GM12878 (cell line): ENCODE data around the gene NCAPD2. TPM values are rescaled to one million over a fixed set of nuclear protein-coding genes. Genes with fewer than 3 reads are reported as not detected.

Experiments
- ATAC-seq: fragments of 200-7000 bp; cut with Tn5 transposase; 3 replicates; pipeline ENCODE4 v1.9.1; 2020; ENCODE audit warnings: mild to moderate bottlenecking, moderate library complexity
- BruUV-seq: library from RNA; stranded (reverse); fragments of 400-500 nt; replicated peaks from 2 replicates; lab custom pipeline; 2021; lab: Mats Ljungman, UMichigan
- CTCF ChIA-PET: fragments of 300-600 bp; sonication (Branson Sonifier 250); formaldehyde crosslinking; extraction: SDS; loops from one replicate; lab custom pipeline; 2021; ENCODE audit warnings: inconsistent platforms; lab: Yijun Ruan, JAX
- POLR2A ChIA-PET: fragments of 350-600 bp; formaldehyde crosslinking; extraction: SDS; loops from one replicate; lab custom pipeline; 2021; ENCODE audit warnings: inconsistent platforms; lab: Charles Lee
- RAD21 ChIA-PET: fragments of 300-600 bp; sonication (Branson Sonifier 250); formaldehyde crosslinking; loops from one replicate; lab custom pipeline; 2023; ENCODE audit warnings: antibody characterized with exemption; ENCODE audit not compliant: unreplicated experiment; lab: Charles Lee
- SMC1A ChIA-PET: fragments of 300-600 bp; sonication (Branson Sonifier 250); formaldehyde crosslinking; loops from one replicate; lab custom pipeline; 2023; ENCODE audit not compliant: unreplicated experiment, uncharacterized antibody; lab: Charles Lee
- DNase-seq: peaks from one replicate; pipeline ENCODE4 v3.0.0-alpha.2; 2011; ENCODE audit warnings: low read depth, low spot score
- FAIRE-seq: peaks from 3 replicates; lab custom pipeline; 2011; peaks lifted over from hg19 to GRCh38; lab: Jason Lieb, UNC
- H2AFZ ChIP-seq: 2 replicates; pipeline ENCODE4 v1.6.0; 2011; ENCODE audit warnings: low read depth, low read length, control low read depth; ENCODE audit not compliant: control insufficient read depth
- H3K27ac ChIP-seq: 2 replicates; pipeline ENCODE4 v1.5.1; 2011; ENCODE audit warnings: control low read depth; ENCODE audit not compliant: control insufficient read depth, insufficient read depth
- H3K27me3 ChIP-seq, 2 experiments: replicated peaks in 1 of 2; 2 replicates each; pipeline versions ENCODE4 v1.6.0 to v1.6.1; 2011; ENCODE audit warnings: low read length in 1 of 2; ENCODE audit not compliant: control insufficient read depth in 2 of 2, insufficient read depth in 2 of 2
- H3K36me3 ChIP-seq, 2 experiments: 2 replicates each; pipeline ENCODE4 v1.5.1; 2011; ENCODE audit warnings: low read length in 1 of 2; ENCODE audit not compliant: control insufficient read depth in 2 of 2, insufficient read depth in 2 of 2
- H3K4me1 ChIP-seq: 2 replicates; pipeline ENCODE4 v1.6.1; 2011; ENCODE audit warnings: mild to moderate bottlenecking, low read length, moderate library complexity, mixed read lengths; ENCODE audit not compliant: control insufficient read depth, insufficient read depth
- H3K4me2 ChIP-seq: 2 replicates; pipeline ENCODE4 v1.6.0; 2011; ENCODE audit warnings: control low read depth; ENCODE audit not compliant: control insufficient read depth, insufficient read depth
- H3K4me3 ChIP-seq: fragments of 200-600 bp; sonication (generic); 2 replicates; pipeline ENCODE4 v1.5.1; 2016
- H3K79me2 ChIP-seq: 2 replicates; pipeline ENCODE4 v1.6.0; 2011; ENCODE audit warnings: low read length; ENCODE audit not compliant: control insufficient read depth, insufficient read depth
- H3K9ac ChIP-seq: 2 replicates; pipeline ENCODE4 v1.8.0; 2011; ENCODE audit warnings: low read length, control low read depth, mixed read lengths; ENCODE audit not compliant: control insufficient read depth, insufficient read depth
- H3K9me3 ChIP-seq: replicated peaks from 3 replicates; pipeline ENCODE4 v1.5.1; 2011; ENCODE audit warnings: mild to moderate bottlenecking, low read length; ENCODE audit not compliant: control insufficient read depth, insufficient read depth
- H4K20me1 ChIP-seq: 2 replicates; pipeline ENCODE4 v1.6.0; 2011; ENCODE audit not compliant: control insufficient read depth, insufficient read depth
- FOXM1 ChIP-seq: IDR thresholded peaks from 2 replicates; pipeline ENCODE4 v1.6.1; 2012; ENCODE audit warnings: low read depth, mild to moderate bottlenecking, inconsistent platforms, low read length, moderate library complexity
- HDAC2 ChIP-seq: fragments of 200-600 bp; sonication (generic); IDR thresholded peaks from 2 replicates; pipeline ENCODE4 v1.6.1; 2017
- HDGF ChIP-seq: fragments of 450-650 bp; IDR thresholded peaks from 2 replicates; pipeline ENCODE4 v1.6.1; 2016; ENCODE audit warnings: antibody characterized with exemption
- MLLT1 ChIP-seq: fragments of 450-650 bp; IDR thresholded peaks from 2 replicates; pipeline ENCODE4 v1.6.1; 2016; ENCODE audit warnings: mild to moderate bottlenecking
- MTA2 ChIP-seq: fragments of 450-650 bp; IDR thresholded peaks from 2 replicates; pipeline ENCODE4 v1.6.1; 2016; ENCODE audit warnings: low read depth, mild to moderate bottlenecking, moderate library complexity
- MXI1 ChIP-seq: fragments of 150-350 bp; IDR thresholded peaks from 2 replicates; pipeline ENCODE4 v1.6.1; 2011; ENCODE audit warnings: low read depth, mild to moderate bottlenecking, inconsistent platforms, low read length, improper control_type of control experiment
- NR2F1 ChIP-seq: fragments of 450-650 bp; conservative IDR thresholded peaks from 2 replicates; pipeline ENCODE4 v1.6.1; 2017; ENCODE audit warnings: mild to moderate bottlenecking
- PAX5 ChIP-seq: IDR thresholded peaks from 2 replicates; pipeline ENCODE4 v1.6.1; 2011; ENCODE audit warnings: low read depth, low read length, borderline replicate concordance
- RAD51 ChIP-seq: fragments of 450-650 bp; IDR thresholded peaks from 2 replicates; pipeline ENCODE4 v1.6.1; 2016; ENCODE audit warnings: moderate library complexity, mild to moderate bottlenecking, inconsistent platforms
- RB1 ChIP-seq: fragments of 450-650 bp; formaldehyde crosslinking; IDR thresholded peaks from 2 replicates; pipeline ENCODE4 v1.6.1; 2017; ENCODE audit warnings: mild to moderate bottlenecking, borderline replicate concordance
- RELA ChIP-seq: fragments of 450-650 bp; IDR thresholded peaks from 2 replicates; pipeline ENCODE4 v1.8.0; 2014; ENCODE audit warnings: borderline replicate concordance; ENCODE audit not compliant: partially characterized antibody
- SMARCA5 ChIP-seq: fragments of 450-650 bp; IDR thresholded peaks from 2 replicates; pipeline ENCODE4 v1.6.1; 2017; ENCODE audit warnings: mild to moderate bottlenecking
- TCF12 ChIP-seq: IDR thresholded peaks from 2 replicates; pipeline ENCODE4 v1.6.1; 2011; ENCODE audit warnings: low read depth, mild to moderate bottlenecking, low read length
- YBX1 ChIP-seq: fragments of 450-650 bp; IDR thresholded peaks from 2 replicates; pipeline ENCODE4 v1.6.1; 2016; ENCODE audit warnings: antibody characterized with exemption
- ZNF217 ChIP-seq: fragments of 450-650 bp; IDR thresholded peaks from 2 replicates; pipeline ENCODE4 v1.6.1; 2017; ENCODE audit warnings: antibody characterized with exemption, mild to moderate bottlenecking
- WGBS: methylation state at CpG from one replicate; pipeline ENCODE4 v1.1.6; 2016; ENCODE audit warnings: low lambda C conversion rate; ENCODE audit not compliant: insufficient replicate concordance, insufficient coverage; ENCODE audit errors: missing lambda C conversion rate; 5-methylcytosine and 5-hydroxymethylcytosine counted together
- in situ Hi-C: fragments of 300-500 bp; cut with MboI; formaldehyde crosslinking; loops from 9 replicates; pipeline ENCODE4 v1.14.3; 2018; ENCODE audit warnings: mixed read lengths
- intact Hi-C: fragments of 100-400 bp; cut with micrococcal nuclease; formaldehyde crosslinking; loops from one replicate; pipeline ENCODE4 v1.14.2; 2022; ENCODE audit not compliant: unreplicated experiment
- polyA plus RNA-seq, 11 experiments: library from polyadenylated mRNA; depleted of rRNA in 4 of 11; unstranded in 6 of 11; stranded (reverse) in 5 of 11; fragments of >200 nt; fragmentation: Nextera tagmentation in 4 of 11; fragmentation: Illumina TruSeq in 1 of 11; extraction: Ambion mirVana in 4 of 11; extraction: Trizol in 1 of 11; gene quantifications; 1 replicate in 1 of 11; 2 replicates in 10 of 11; pipeline versions ENCODE4 v1.2.1 to v1.2.3, GENCODE V29; 2011 to 2016; ENCODE audit warnings: inconsistent platforms in 2 of 11, missing spikeins in 2 of 11, low read depth in 1 of 11
- total RNA-seq, 4 experiments: library from RNA; depleted of rRNA in 3 of 4; stranded (reverse); fragments of >200 nt in 3 of 4; fragmentation: Illumina TruSeq in 1 of 4; extraction: Trizol in 1 of 4; gene quantifications; 2 replicates each; pipeline versions ENCODE4 v1.2.1 to v1.2.3, GENCODE V29; 2013 to 2021
- TF ChIP-seq, protein P1 (sequence below): fragments of 150-350 bp; IDR thresholded peaks from 2 replicates; pipeline ENCODE4 v1.6.1; 2016; ENCODE audit warnings: low read depth, low read length
- TF ChIP-seq, protein P2 (sequence below): fragments of 450-650 bp; IDR thresholded peaks from 2 replicates; pipeline ENCODE4 v1.6.1; 2017; ENCODE audit warnings: mild to moderate bottlenecking

Gene NCAPD2
- total and polyA plus RNA-seq, 10 of the 15 experiments (the other 5 are each of a cell fraction or from before 2014, with no cell fraction given), result 24.2 to 160 (median 110) TPM

DNA sequence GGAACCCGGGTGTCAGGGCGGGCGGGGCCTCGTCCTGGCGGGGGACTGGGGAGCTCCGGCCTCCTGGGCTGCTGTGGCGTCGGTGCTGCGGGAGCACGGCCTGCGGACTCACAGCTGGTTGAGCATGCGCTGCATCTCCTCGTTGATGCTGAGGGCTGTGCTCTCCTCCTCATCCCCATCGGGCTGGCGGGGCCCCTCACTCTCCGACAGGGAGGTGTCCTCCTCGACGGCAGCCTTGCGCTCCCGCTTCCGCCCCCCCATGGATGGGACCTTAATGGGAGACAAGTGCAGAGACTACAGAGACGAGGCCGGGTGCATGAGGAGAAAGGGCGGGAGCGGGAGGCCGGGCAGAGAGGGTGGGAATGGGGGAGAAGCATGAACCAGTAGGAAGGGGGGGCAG, 54.7 kb downstream of the NCAPD2 start (continued):
- TF ChIP-seq, protein P1, sequence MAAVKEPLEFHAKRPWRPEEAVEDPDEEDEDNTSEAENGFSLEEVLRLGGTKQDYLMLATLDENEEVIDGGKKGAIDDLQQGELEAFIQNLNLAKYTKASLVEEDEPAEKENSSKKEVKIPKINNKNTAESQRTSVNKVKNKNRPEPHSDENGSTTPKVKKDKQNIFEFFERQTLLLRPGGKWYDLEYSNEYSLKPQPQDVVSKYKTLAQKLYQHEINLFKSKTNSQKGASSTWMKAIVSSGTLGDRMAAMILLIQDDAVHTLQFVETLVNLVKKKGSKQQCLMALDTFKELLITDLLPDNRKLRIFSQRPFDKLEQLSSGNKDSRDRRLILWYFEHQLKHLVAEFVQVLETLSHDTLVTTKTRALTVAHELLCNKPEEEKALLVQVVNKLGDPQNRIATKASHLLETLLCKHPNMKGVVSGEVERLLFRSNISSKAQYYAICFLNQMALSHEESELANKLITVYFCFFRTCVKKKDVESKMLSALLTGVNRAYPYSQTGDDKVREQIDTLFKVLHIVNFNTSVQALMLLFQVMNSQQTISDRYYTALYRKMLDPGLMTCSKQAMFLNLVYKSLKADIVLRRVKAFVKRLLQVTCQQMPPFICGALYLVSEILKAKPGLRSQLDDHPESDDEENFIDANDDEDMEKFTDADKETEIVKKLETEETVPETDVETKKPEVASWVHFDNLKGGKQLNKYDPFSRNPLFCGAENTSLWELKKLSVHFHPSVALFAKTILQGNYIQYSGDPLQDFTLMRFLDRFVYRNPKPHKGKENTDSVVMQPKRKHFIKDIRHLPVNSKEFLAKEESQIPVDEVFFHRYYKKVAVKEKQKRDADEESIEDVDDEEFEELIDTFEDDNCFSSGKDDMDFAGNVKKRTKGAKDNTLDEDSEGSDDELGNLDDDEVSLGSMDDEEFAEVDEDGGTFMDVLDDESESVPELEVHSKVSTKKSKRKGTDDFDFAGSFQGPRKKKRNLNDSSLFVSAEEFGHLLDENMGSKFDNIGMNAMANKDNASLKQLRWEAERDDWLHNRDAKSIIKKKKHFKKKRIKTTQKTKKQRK, result no peak
- TF ChIP-seq, all 136 proteins: peak for 0

DNA sequence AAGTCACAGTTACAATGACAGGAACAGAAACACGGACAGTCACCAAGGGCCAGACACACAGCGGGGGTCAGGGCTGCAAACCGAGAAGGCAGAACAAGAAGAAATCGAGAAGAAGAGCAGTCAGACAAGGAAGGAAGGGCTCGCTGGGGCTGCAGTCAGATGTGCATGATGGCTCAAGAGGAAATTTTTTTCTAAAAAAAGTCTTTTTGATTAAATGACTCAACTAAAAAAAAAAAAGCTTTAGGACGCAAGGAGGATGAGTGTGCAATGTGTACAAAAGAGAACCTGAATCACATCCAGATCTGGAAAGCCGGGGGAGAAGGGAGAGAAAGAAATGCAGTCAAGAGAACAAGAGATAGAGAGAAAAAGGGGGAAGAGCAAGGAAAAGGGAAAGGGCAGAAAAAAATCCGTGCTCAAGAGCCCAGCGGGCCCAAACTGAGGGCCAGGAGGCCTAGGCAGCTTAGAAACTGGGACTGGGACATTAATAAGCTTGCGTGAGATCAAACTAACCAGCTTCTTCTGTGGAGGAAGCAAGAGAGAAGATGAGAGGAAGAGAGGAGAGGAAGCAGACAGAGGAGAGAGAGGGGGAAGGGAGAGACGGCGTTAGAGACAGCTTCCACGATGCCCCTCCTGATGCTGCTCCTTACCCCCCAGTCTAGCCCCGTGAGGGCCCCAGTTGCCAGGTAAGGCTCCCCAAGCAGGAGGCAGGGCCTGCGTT, 55.2 kb downstream of the NCAPD2 start:
- RAD21 ChIA-PET, result no interaction called here
- Histone ChIP-seq H3K4me2 (no peak overlapping the region), H2AFZ (no peak overlapping the region), H3K9me3 (no peaks in the 10 kb centered on the region), H3K27me3 (no peaks in the 10 kb centered on the region), H4K20me1 (no peaks in the 10 kb centered on the region), H3K4me1 (peaks cover 7% of the 10 kb centered on the region), H3K4me3 (no peak overlapping the region), H3K79me2 (peaks cover 28% of the 10 kb centered on the region), H3K27ac (no peak overlapping the region), H3K9ac (no peak overlapping the region), H3K36me3 (peaks cover 16 to 19% of the 10 kb centered on the region in 2 experiments)
- WGBS, result 79% methylated on average over 14 of the region's 15 CpGs
- ATAC-seq (no peak), FAIRE-seq (no peak), DNase-seq (no peak)
- SMC1A ChIA-PET, result interaction anchor here (0.7 to 0.8 kb wide), 2 partner anchors 125 to 223 kb away, joined by 3 read pairs; no protein-coding TSS in a partner anchor
- CTCF ChIA-PET, result interaction anchor here (7.4 kb wide), 1 partner anchor 9 kb away, joined by 69 read pairs; no protein-coding TSS in a partner anchor
- in situ Hi-C loops (no loop called here), intact Hi-C loops (no loop called here)
- no TSS peak for BruUV-seq
- POLR2A ChIA-PET, result no interaction called here
- no peak for TF ChIP-seq NR2F1
- TF ChIP-seq MTA2, result no peak
- no peak for TF ChIP-seq RB1
- TF ChIP-seq ZNF217, result no peak
- TF ChIP-seq YBX1, result no peak
- no peak for TF ChIP-seq RAD51
- TF ChIP-seq, protein P2, sequence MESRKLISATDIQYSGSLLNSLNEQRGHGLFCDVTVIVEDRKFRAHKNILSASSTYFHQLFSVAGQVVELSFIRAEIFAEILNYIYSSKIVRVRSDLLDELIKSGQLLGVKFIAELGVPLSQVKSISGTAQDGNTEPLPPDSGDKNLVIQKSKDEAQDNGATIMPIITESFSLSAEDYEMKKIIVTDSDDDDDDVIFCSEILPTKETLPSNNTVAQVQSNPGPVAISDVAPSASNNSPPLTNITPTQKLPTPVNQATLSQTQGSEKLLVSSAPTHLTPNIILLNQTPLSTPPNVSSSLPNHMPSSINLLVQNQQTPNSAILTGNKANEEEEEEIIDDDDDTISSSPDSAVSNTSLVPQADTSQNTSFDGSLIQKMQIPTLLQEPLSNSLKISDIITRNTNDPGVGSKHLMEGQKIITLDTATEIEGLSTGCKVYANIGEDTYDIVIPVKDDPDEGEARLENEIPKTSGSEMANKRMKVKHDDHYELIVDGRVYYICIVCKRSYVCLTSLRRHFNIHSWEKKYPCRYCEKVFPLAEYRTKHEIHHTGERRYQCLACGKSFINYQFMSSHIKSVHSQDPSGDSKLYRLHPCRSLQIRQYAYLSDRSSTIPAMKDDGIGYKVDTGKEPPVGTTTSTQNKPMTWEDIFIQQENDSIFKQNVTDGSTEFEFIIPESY, result no peak
- no peak for TF ChIP-seq PAX5
- TF ChIP-seq SMARCA5, result no peak
- no peak for TF ChIP-seq TCF12
- no peak for TF ChIP-seq MLLT1
- no peak for TF ChIP-seq MXI1
- no peak for TF ChIP-seq RELA
- no peak for TF ChIP-seq HDAC2
- no peak for TF ChIP-seq HDGF
- TF ChIP-seq FOXM1, result no peak
